Smooth muscle cell (in vitro differentiated cells): ENCODE results near the gene ATXN10. TPM values are rescaled to one million over a fixed set of nuclear protein-coding genes. Genes with fewer than 3 reads are reported as not detected.

Experiments
- DNase-seq: peaks from one replicate; lab custom pipeline; 2025; ENCODE audit not compliant: unreplicated experiment; lab: John Stamatoyannopoulos, UW
- H2AFZ ChIP-seq: fragments of 200-600 bp; sonication (generic); 2 replicates; pipeline ENCODE4 v1.6.0; 2016; ENCODE audit warnings: antibody characterized with exemption, low read depth, mild to moderate bottlenecking
- H3F3A ChIP-seq: fragments of 200-600 bp; sonication (generic); 2 replicates; pipeline ENCODE4 v1.6.0; 2017; ENCODE audit warnings: antibody characterized with exemption, low read depth
- H3K27ac ChIP-seq: fragments of 200-600 bp; sonication (generic); 2 replicates; pipeline ENCODE4 v1.5.1; 2016; ENCODE audit warnings: low read depth, mild to moderate bottlenecking
- H3K27me3 ChIP-seq: fragments of 200-600 bp; sonication (generic); 2 replicates; pipeline ENCODE4 v1.6.1; 2016; ENCODE audit warnings: low read depth, mild to moderate bottlenecking
- H3K36me3 ChIP-seq: fragments of 200-600 bp; sonication (generic); 2 replicates; pipeline ENCODE4 v1.5.1; 2016; ENCODE audit warnings: low read depth
- H3K4me1 ChIP-seq: fragments of 200-600 bp; sonication (generic); 2 replicates; pipeline ENCODE4 v1.5.1; 2016; ENCODE audit warnings: low read depth
- H3K4me2 ChIP-seq: fragments of 200-600 bp; sonication (generic); 2 replicates; pipeline ENCODE4 v1.6.0; 2016; ENCODE audit warnings: mild to moderate bottlenecking
- H3K4me3 ChIP-seq: fragments of 200-600 bp; sonication (generic); 2 replicates; pipeline ENCODE4 v1.5.1; 2016; ENCODE audit warnings: mild to moderate bottlenecking
- H3K79me2 ChIP-seq: fragments of 200-600 bp; sonication (generic); 2 replicates; pipeline ENCODE4 v1.6.0; 2016; ENCODE audit warnings: low read depth, mild to moderate bottlenecking
- H3K9ac ChIP-seq: fragments of 200-600 bp; sonication (generic); 2 replicates; pipeline ENCODE4 v1.6.0; 2016; ENCODE audit warnings: low read depth
- H3K9me3 ChIP-seq: fragments of 200-600 bp; sonication (generic); replicated peaks from 2 replicates; pipeline ENCODE4 v1.5.1; 2016; ENCODE audit warnings: low read depth
- H4K20me1 ChIP-seq: fragments of 200-600 bp; sonication (generic); 2 replicates; pipeline ENCODE4 v1.6.0; 2016; ENCODE audit warnings: low read depth
- CTCF ChIP-seq: fragments of 200-600 bp; sonication (generic); IDR thresholded peaks from 2 replicates; pipeline ENCODE4 v1.5.1; 2017; ENCODE audit warnings: borderline replicate concordance, mild to moderate bottlenecking, antibody characterized with exemption; ENCODE audit not compliant: insufficient read depth, poor library complexity, severe bottlenecking
- WGBS: methylation state at CpG from one replicate; pipeline ENCODE4 v1.1.7; 2016; ENCODE audit warnings: low lambda C conversion rate; 5-methylcytosine and 5-hydroxymethylcytosine counted together
- polyA plus RNA-seq: library from polyadenylated mRNA; unstranded; fragments of >200 nt; fragmentation: Nextera tagmentation; extraction: Ambion mirVana; gene quantifications from 2 replicates; pipeline ENCODE4 v1.2.1, GENCODE V29; 2016
- total RNA-seq: library from RNA; depleted of rRNA; stranded (reverse); fragments of >200 nt; gene quantifications from 2 replicates; pipeline ENCODE4 v1.2.3, GENCODE V29; 2014

ATXN10 gene
- total and polyA plus RNA-seq, 2 experiments from 2014 or later, result 117 to 131 TPM

GRCh38 chr22:45818424-45819085 lies 146.9 kb downstream of the ATXN10 start:
- Histone ChIP-seq H3K36me3 (no peaks in the 10 kb centered on the region), H3F3A (no peaks in the 10 kb centered on the region), H3K27me3 (no peaks in the 10 kb centered on the region), H3K9ac (no peak overlapping the region), H3K79me2 (no peaks in the 10 kb centered on the region), H2AFZ (no peak overlapping the region), H3K4me3 (no peak overlapping the region), H4K20me1 (peaks cover 24% of the 10 kb centered on the region), H3K4me2 (no peak overlapping the region), H3K4me1 (no peaks in the 10 kb centered on the region), H3K27ac (no peak overlapping the region), H3K9me3 (no peaks in the 10 kb centered on the region)
- no peak for TF ChIP-seq CTCF
- WGBS, result 84% methylated on average over 14 of the region's 14 CpGs
- no peak for DNase-seq

GRCh38 chr22:45819305-45819704 lies 147.7 kb downstream of the ATXN10 start:
- Histone ChIP-seq H3K4me3 (no peak overlapping the region), H4K20me1 (peaks cover 24% of the 10 kb centered on the region), H3F3A (no peaks in the 10 kb centered on the region), H3K27me3 (no peaks in the 10 kb centered on the region), H3K36me3 (no peaks in the 10 kb centered on the region), H3K79me2 (no peaks in the 10 kb centered on the region), H3K9me3 (no peaks in the 10 kb centered on the region), H3K4me1 (no peaks in the 10 kb centered on the region), H3K9ac (no peak overlapping the region), H2AFZ (no peak overlapping the region), H3K4me2 (no peak overlapping the region), H3K27ac (no peak overlapping the region)
- no peak for TF ChIP-seq CTCF
- DNase-seq, result no peak
- WGBS, result 94% methylated on average over 5 of the region's 5 CpGs

- peaks cover 19% of the 10 kb centered on the region for H4K20me1 ChIP-seq
- H3K79me2 ChIP-seq, result no peaks in the 10 kb centered on the region
- no peaks in the 10 kb centered on the region for H3K27me3 ChIP-seq
- H3K36me3 ChIP-seq, result peaks cover 13% of the 10 kb centered on the region
- 98% methylated on average over 6 of the region's 6 CpGs for WGBS
- no peaks in the 10 kb centered on the region for H3F3A ChIP-seq
- H3K9me3 ChIP-seq, result no peaks in the 10 kb centered on the region
- no peak overlapping the region for H3K4me2 ChIP-seq
- H2AFZ ChIP-seq, result no peak overlapping the region
- TF ChIP-seq CTCF, result no peak
- no peak overlapping the region for H3K9ac ChIP-seq
- no peak overlapping the region for H3K27ac ChIP-seq
- DNase-seq, result no peak
- no peaks in the 10 kb centered on the region for H3K4me1 ChIP-seq
- H3K4me3 ChIP-seq, result no peak overlapping the region
Observed at GRCh38 chr22:45823336-45823735, 151.7 kb downstream of the ATXN10 start.

GRCh38 chr22:45826520-45826919 lies 154.9 kb downstream of the ATXN10 start:
- H3K27ac ChIP-seq, result no peak overlapping the region
- H4K20me1 ChIP-seq, result peaks cover 13% of the 10 kb centered on the region
- H3K9ac ChIP-seq, result no peak overlapping the region
- DNase-seq, result no peak
- H3K79me2 ChIP-seq, result no peaks in the 10 kb centered on the region
- H3K36me3 ChIP-seq, result peaks cover 13% of the 10 kb centered on the region
- H3K9me3 ChIP-seq, result no peaks in the 10 kb centered on the region
- peaks cover 4% of the 10 kb centered on the region for H3F3A ChIP-seq
- no peaks in the 10 kb centered on the region for H3K27me3 ChIP-seq
- H3K4me3 ChIP-seq, result no peak overlapping the region
- 93% methylated on average over 2 of the region's 2 CpGs for WGBS
- no peak overlapping the region for H2AFZ ChIP-seq
- no peak for TF ChIP-seq CTCF
- no peak overlapping the region for H3K4me2 ChIP-seq
- no peaks in the 10 kb centered on the region for H3K4me1 ChIP-seq
